ENCODE measurements around the gene DOK6. TPM values are rescaled to one million over a fixed set of nuclear protein-coding genes. Genes with fewer than 3 reads are reported as not detected.
"Not testable (repeated sequence)": the region's sequence is repeated elsewhere in the genome, so short reads cannot be mapped to it uniquely, and the experiment has no call there.

DOK6 gene
- total RNA-seq, 1 donor from 2014 or later: 19.7 TPM

- Mint-ChIP-seq H3K27ac (ENCODE audit: unreplicated experiment) (no peak overlapping the region), H3K27me3 (ENCODE audit: unreplicated experiment) (no peaks in the 10 kb centered on the region), H3K36me3 (ENCODE audit: unreplicated experiment) (no peaks in the 10 kb centered on the region), H3K4me1 (ENCODE audit: low read depth, unreplicated experiment) (peaks cover 2% of the 10 kb centered on the region), H3K9me3 (ENCODE audit: unreplicated experiment) (no peaks in the 10 kb centered on the region), H3K4me3 (ENCODE audit: unreplicated experiment) (no peak overlapping the region)
- DNase-seq: no peak
- TF ChIP-seq CTCF (IDR thresholded peaks at IDR 0.05; ENCODE audit: partially characterized antibody, unreplicated experiment): no peak
Observed at GRCh38 chr18:69845593-69846506, 445.2 kb downstream of the DOK6 start.

GRCh38 chr18:69853051-69853450, 452.4 kb downstream of the DOK6 start:
- Mint-ChIP-seq H3K9me3 (ENCODE audit: unreplicated experiment) (no peaks in the 10 kb centered on the region), H3K4me1 (ENCODE audit: low read depth, unreplicated experiment) (no peaks in the 10 kb centered on the region), H3K36me3 (ENCODE audit: unreplicated experiment) (no peaks in the 10 kb centered on the region), H3K27me3 (ENCODE audit: unreplicated experiment) (no peaks in the 10 kb centered on the region), H3K27ac (ENCODE audit: unreplicated experiment) (no peak overlapping the region), H3K4me3 (ENCODE audit: unreplicated experiment) (no peak overlapping the region)
- DNase-seq: no peak
- TF ChIP-seq CTCF (IDR thresholded peaks at IDR 0.05; ENCODE audit: partially characterized antibody, unreplicated experiment): no peak

GRCh38 chr18:69854455-69854854, 453.8 kb downstream of the DOK6 start:
- TF ChIP-seq CTCF (IDR thresholded peaks at IDR 0.05; ENCODE audit: partially characterized antibody, unreplicated experiment): no peak
- H3K9me3 Mint-ChIP-seq (ENCODE audit: unreplicated experiment): no peaks in the 10 kb centered on the region
- no peak overlapping the region for H3K27ac Mint-ChIP-seq (ENCODE audit: unreplicated experiment)
- H3K27me3 Mint-ChIP-seq (ENCODE audit: unreplicated experiment): no peaks in the 10 kb centered on the region
- no peak for DNase-seq
- H3K36me3 Mint-ChIP-seq (ENCODE audit: unreplicated experiment): no peaks in the 10 kb centered on the region
- H3K4me3 Mint-ChIP-seq (ENCODE audit: unreplicated experiment): no peak overlapping the region
- no peaks in the 10 kb centered on the region for H3K4me1 Mint-ChIP-seq (ENCODE audit: low read depth, unreplicated experiment)

GRCh38 chr18:69858897-69859296, 458.2 kb downstream of the DOK6 start:
- H3K36me3 Mint-ChIP-seq (ENCODE audit: unreplicated experiment): no peaks in the 10 kb centered on the region
- no peaks in the 10 kb centered on the region for H3K9me3 Mint-ChIP-seq (ENCODE audit: unreplicated experiment)
- H3K4me1 Mint-ChIP-seq (ENCODE audit: low read depth, unreplicated experiment): no peaks in the 10 kb centered on the region
- no peaks in the 10 kb centered on the region for H3K27me3 Mint-ChIP-seq (ENCODE audit: unreplicated experiment)
- H3K4me3 Mint-ChIP-seq (ENCODE audit: unreplicated experiment): no peak overlapping the region
- no peak overlapping the region for H3K27ac Mint-ChIP-seq (ENCODE audit: unreplicated experiment)
- DNase-seq: no peak
- TF ChIP-seq CTCF (IDR thresholded peaks at IDR 0.05; ENCODE audit: partially characterized antibody, unreplicated experiment): no peak

DNA sequence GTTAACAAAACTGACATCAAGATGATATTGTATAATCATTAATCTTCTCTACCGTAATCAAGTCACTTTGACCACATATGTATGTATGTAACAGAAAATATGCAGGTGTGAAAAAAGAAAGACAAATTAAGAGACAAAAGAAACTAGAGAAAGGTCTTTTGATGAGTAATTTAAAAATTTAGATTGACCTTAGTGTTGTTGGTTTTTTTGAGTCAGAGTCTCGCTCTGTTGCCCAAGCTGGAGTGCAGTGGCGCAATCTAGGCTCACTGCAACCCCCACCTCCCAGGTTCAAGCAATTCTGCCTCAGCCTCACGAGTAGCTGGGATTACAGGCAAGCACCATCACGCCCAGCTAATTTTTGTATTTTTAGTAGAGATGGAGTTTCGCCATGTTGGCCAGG, 464.1 kb downstream of the DOK6 start:
- H3K27me3 Mint-ChIP-seq (ENCODE audit: unreplicated experiment); H3K27ac Mint-ChIP-seq (ENCODE audit: unreplicated experiment); H3K9me3 Mint-ChIP-seq (ENCODE audit: unreplicated experiment); DNase-seq; H3K4me3 Mint-ChIP-seq (ENCODE audit: unreplicated experiment); H3K4me1 Mint-ChIP-seq (ENCODE audit: low read depth, unreplicated experiment); H3K36me3 Mint-ChIP-seq (ENCODE audit: unreplicated experiment): not testable (repeated sequence)
